Ishikawa (cell line): ENCODE measurements around the gene TMEM119.

Experiments
- CEBPB ChIP-seq: IDR thresholded peaks from 2 replicates; pipeline ENCODE4 v1.6.1; 2012
- CREB1 ChIP-seq: IDR thresholded peaks from 2 replicates; pipeline ENCODE4 v1.6.1; 2012; ENCODE audit warnings: low read depth
- EGR1 ChIP-seq: IDR thresholded peaks from 2 replicates; pipeline ENCODE4 v1.6.1; 2012
- EP300 ChIP-seq: IDR thresholded peaks from 2 replicates; pipeline ENCODE4 v1.6.1; 2012; ENCODE audit warnings: borderline replicate concordance
- NFIC ChIP-seq: IDR thresholded peaks from 2 replicates; pipeline ENCODE4 v1.6.1; 2012
- RAD21 ChIP-seq: IDR thresholded peaks from 2 replicates; pipeline ENCODE4 v1.6.1; 2012; ENCODE audit warnings: low read depth
- TAF1 ChIP-seq: IDR thresholded peaks from 2 replicates; pipeline ENCODE4 v1.6.1; 2012; ENCODE audit warnings: low read depth, mild to moderate bottlenecking
- TCF12 ChIP-seq: IDR thresholded peaks from 2 replicates; pipeline ENCODE4 v1.6.1; 2012; ENCODE audit warnings: low read depth
- TEAD4 ChIP-seq: IDR thresholded peaks from 2 replicates; pipeline ENCODE4 v1.6.1; 2012
- YY1 ChIP-seq: IDR thresholded peaks from 2 replicates; pipeline ENCODE4 v1.6.1; 2012; ENCODE audit warnings: low read depth
- ZBTB7A ChIP-seq: IDR thresholded peaks from 2 replicates; pipeline ENCODE4 v1.6.1; 2012; ENCODE audit warnings: low read depth
- TF ChIP-seq, protein P1 (sequence below): IDR thresholded peaks from 2 replicates; pipeline ENCODE4 v1.6.1; 2012; ENCODE audit warnings: low read depth, mild to moderate bottlenecking
- TF ChIP-seq, protein P2 (sequence below): IDR thresholded peaks from 2 replicates; pipeline ENCODE4 v1.6.1; 2012
- TF ChIP-seq, protein P3 (sequence below): IDR thresholded peaks from 2 replicates; pipeline ENCODE4 v1.6.1; 2012

DNA sequence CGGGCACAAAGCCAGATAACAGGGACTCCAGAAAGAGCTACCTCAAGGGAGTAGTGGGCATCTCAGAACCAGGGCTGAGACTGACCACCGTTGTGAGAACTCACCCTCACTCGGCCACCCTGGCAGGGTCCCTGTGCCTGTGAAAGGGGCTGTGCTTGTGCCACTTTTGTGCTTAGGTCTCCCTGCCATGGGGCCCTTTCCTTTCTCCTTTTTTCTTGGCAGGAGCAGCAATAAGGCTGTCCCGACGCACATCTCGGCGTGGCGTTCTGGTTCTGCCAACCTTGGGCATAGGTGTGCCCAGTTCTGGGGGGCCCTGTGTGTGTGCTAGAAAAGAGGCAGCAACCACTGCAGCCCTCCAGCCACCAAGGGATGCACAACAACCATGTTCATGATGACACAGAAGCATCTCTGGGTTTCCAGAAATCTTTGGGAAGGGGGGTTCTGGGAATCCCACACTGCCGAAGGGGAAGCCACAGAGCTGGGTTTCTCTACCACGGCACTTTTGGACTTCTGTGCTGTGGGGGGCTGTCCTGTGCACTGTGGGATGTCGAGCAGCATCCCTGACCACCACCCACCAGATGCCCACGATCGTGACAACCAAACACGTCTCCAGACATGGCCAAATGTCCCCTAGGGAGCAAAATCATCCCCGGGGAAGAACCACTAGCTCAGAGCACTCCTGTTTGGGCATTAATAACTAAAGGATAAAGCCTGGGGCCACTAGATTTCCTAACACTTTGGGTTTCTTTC lies 13.1 kb upstream of the TMEM119 start:
- TF ChIP-seq CREB1 (no peak), ZBTB7A (no peak), TAF1 (no peak), NFIC (no peak), EP300 (no peak), TEAD4 (no peak), CEBPB (no peak), YY1 (no peak), RAD21 (no peak), EGR1 (no peak), TCF12 (no peak)
- TF ChIP-seq, protein P1, sequence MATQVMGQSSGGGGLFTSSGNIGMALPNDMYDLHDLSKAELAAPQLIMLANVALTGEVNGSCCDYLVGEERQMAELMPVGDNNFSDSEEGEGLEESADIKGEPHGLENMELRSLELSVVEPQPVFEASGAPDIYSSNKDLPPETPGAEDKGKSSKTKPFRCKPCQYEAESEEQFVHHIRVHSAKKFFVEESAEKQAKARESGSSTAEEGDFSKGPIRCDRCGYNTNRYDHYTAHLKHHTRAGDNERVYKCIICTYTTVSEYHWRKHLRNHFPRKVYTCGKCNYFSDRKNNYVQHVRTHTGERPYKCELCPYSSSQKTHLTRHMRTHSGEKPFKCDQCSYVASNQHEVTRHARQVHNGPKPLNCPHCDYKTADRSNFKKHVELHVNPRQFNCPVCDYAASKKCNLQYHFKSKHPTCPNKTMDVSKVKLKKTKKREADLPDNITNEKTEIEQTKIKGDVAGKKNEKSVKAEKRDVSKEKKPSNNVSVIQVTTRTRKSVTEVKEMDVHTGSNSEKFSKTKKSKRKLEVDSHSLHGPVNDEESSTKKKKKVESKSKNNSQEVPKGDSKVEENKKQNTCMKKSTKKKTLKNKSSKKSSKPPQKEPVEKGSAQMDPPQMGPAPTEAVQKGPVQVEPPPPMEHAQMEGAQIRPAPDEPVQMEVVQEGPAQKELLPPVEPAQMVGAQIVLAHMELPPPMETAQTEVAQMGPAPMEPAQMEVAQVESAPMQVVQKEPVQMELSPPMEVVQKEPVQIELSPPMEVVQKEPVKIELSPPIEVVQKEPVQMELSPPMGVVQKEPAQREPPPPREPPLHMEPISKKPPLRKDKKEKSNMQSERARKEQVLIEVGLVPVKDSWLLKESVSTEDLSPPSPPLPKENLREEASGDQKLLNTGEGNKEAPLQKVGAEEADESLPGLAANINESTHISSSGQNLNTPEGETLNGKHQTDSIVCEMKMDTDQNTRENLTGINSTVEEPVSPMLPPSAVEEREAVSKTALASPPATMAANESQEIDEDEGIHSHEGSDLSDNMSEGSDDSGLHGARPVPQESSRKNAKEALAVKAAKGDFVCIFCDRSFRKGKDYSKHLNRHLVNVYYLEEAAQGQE: no peak
- TF ChIP-seq, protein P2, sequence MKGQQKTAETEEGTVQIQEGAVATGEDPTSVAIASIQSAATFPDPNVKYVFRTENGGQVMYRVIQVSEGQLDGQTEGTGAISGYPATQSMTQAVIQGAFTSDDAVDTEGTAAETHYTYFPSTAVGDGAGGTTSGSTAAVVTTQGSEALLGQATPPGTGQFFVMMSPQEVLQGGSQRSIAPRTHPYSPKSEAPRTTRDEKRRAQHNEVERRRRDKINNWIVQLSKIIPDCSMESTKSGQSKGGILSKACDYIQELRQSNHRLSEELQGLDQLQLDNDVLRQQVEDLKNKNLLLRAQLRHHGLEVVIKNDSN: no peak
- TF ChIP-seq, protein P3, sequence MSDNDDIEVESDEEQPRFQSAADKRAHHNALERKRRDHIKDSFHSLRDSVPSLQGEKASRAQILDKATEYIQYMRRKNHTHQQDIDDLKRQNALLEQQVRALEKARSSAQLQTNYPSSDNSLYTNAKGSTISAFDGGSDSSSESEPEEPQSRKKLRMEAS: no peak
